Fibroblast of villous mesenchyme (primary cell): ENCODE data around the gene PCDH9. TPM values are rescaled to one million over a fixed set of nuclear protein-coding genes. Genes with fewer than 3 reads are reported as not detected.

Experiments
- DNase-seq: peaks from one replicate; pipeline ENCODE4 v3.0.0-alpha.2; 2010; ENCODE audit warnings: low read depth
- H3K4me3 ChIP-seq: 2 replicates; pipeline ENCODE4 v1.5.1; 2011; ENCODE audit warnings: low read depth, mild to moderate bottlenecking, low read length
- total RNA-seq: library from RNA; depleted of rRNA; stranded (reverse); fragments of >200 nt; gene quantifications from 2 replicates; pipeline ENCODE4 v1.2.3, GENCODE V29; 2012
- TF ChIP-seq, protein P1 (sequence below): IDR thresholded peaks from 2 replicates; pipeline ENCODE4 v1.5.1; 2012; ENCODE audit warnings: low read depth, mild to moderate bottlenecking, low read length; ENCODE audit not compliant: insufficient read depth

The PCDH9 gene
- total RNA-seq, 1 donor = 9.9 TPM

GRCh38 chr13:66459634-66460033 is 770.5 kb downstream of the PCDH9 start:
- no peak overlapping the region for H3K4me3 ChIP-seq
- no peak for DNase-seq
- TF ChIP-seq, protein P1, sequence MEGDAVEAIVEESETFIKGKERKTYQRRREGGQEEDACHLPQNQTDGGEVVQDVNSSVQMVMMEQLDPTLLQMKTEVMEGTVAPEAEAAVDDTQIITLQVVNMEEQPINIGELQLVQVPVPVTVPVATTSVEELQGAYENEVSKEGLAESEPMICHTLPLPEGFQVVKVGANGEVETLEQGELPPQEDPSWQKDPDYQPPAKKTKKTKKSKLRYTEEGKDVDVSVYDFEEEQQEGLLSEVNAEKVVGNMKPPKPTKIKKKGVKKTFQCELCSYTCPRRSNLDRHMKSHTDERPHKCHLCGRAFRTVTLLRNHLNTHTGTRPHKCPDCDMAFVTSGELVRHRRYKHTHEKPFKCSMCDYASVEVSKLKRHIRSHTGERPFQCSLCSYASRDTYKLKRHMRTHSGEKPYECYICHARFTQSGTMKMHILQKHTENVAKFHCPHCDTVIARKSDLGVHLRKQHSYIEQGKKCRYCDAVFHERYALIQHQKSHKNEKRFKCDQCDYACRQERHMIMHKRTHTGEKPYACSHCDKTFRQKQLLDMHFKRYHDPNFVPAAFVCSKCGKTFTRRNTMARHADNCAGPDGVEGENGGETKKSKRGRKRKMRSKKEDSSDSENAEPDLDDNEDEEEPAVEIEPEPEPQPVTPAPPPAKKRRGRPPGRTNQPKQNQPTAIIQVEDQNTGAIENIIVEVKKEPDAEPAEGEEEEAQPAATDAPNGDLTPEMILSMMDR = no peak

- DNase-seq = no peak
- TF ChIP-seq, protein P1 = no peak
- no peak overlapping the region for H3K4me3 ChIP-seq
These were observed 771.0 kb downstream of the PCDH9 start for GRCh38 chr13:66459143-66459542.

DNA sequence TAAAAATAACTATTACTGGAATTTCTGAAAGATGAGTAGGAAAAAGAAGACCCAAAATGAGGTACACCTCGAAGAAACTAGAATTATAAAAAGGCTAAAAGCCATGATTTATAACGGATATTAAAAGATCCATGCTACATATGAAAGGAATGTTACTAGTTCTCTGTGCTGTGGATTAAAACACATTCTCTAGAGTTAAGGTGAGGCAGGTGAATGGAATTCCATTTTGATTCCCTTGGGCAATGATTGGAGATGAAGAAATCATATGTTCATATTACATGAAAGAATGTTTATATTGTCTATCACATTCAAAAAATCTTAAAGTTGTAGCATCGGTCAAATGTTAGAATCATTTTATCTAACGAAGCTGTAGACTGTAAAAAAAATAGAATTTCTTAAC is 783.7 kb downstream of the PCDH9 start:
- DNase-seq = no peak
- TF ChIP-seq, protein P1 = no peak
- no peak overlapping the region for H3K4me3 ChIP-seq

DNA sequence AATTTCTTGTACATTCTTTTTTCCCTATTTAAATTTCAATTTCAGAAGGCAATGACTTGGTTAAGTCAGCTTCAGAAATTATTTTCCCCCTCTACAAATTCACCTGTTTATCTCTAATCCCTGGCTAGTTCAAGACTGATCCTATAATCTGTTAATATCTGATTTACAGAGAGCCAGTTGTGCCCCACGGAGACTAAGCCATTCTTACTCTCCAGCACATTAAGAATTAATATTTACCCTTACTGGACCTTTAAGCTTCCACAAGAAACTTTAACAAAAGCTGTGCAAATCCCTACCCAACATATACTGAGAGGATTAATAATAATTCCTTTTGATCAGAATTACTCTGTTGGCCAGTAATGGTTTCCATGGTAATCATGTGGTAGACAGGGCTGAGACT is 786.2 kb downstream of the PCDH9 start:
- TF ChIP-seq, protein P1 = no peak
- DNase-seq = no peak
- H3K4me3 ChIP-seq = no peak overlapping the region

DNA sequence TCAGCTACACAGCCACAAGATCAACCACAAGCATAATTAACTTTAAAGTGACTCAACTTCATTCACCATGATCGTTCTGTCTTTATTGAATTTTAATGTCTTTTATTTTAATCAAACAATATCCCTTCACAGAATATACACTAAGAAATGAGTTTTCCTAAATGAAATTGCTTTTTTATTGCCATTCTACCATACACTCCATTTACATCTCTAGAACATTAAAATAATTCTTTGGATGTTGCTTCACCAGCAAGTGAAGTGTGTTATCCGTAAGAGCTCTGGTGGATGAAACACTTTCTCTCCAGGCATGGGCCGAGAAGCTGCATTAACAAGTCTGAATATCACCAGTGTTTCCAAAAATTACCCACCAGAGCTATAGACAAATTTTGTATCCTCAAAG is 789.2 kb downstream of the PCDH9 start:
- no peak overlapping the region for H3K4me3 ChIP-seq
- DNase-seq = no peak
- TF ChIP-seq, protein P1 = no peak

DNA sequence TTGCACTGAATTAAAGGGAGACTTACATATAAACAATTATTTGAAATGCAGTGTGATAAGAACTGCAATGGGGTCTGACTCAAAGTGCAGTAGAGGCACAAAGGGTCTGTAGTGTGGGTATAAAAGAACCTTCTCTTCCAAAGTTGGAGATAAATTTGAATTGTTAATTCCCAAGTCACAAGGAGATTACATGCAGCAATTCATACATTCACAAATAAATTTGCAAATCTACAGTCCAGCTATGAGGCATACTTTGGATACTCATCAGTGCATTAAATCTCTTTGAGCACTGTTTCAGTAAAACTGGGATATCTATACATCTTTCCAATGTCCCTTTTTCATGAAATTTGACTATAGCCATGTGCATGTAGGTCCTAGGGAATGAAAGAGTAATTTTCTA is 799.4 kb downstream of the PCDH9 start:
- TF ChIP-seq, protein P1 = no peak
- H3K4me3 ChIP-seq = no peak overlapping the region
- DNase-seq = no peak

- TF ChIP-seq, protein P1 = no peak
- no peak for DNase-seq
- H3K4me3 ChIP-seq = no peak overlapping the region
These were observed 799.9 kb downstream of the PCDH9 start for GRCh38 chr13:66430269-66430668.
